ENCODE measurements around the gene SERGEF. TPM values are rescaled to one million over a fixed set of nuclear protein-coding genes. Genes with fewer than 3 reads are reported as not detected.

The SERGEF gene
- total and polyA plus RNA-seq, 2 of the 13 experiments (the other 11 are each of a cell fraction or from before 2014, with no cell fraction given): 54.5 to 114 TPM

GRCh38 chr11:17738151-17738973, 274.5 kb downstream of the SERGEF start:
- intact Hi-C loops (cut with micrococcal nuclease; ENCODE audit: unreplicated experiment) (no loop called here), in situ Hi-C loops (cut with HindIII; ENCODE audit: extremely low pct_ligation_motif_present, low pct_unique_long_range_greater_than_20kb) (no loop called here)
- no peak for FAIRE-seq

More at GRCh38 chr11:17738151-17738973, 274.5 kb downstream of the SERGEF start:
- no peaks in the 10 kb centered on the region for H3K79me2 ChIP-seq (ENCODE audit: insufficient read depth, low read length)
- DNase-seq (ENCODE audit: low spot score) (no peak), ATAC-seq (no peak)
- no peak overlapping the region for H3K4me3 ChIP-seq (replicated peaks in 1 of 3; ENCODE audit: insufficient read depth in 1 of 3, low read depth in 2 of 3, low read length in 3 of 3)
- no peak overlapping the region for H3K9ac ChIP-seq (ENCODE audit: insufficient read depth, low read depth, low read length)
- no peaks in the 10 kb centered on the region for H3K9me3 ChIP-seq (ENCODE audit: low read length)
- H3K27ac ChIP-seq (ENCODE audit: extremely low read length, insufficient read depth, low read length): no peak overlapping the region
- ChIA-PET CTCF (ENCODE audit: low intra/inter-chr PET ratio, low total read pairs) (no interaction called here), POLR2A (no interaction called here)
- no peaks in the 10 kb centered on the region for H3K36me3 ChIP-seq (replicated peaks in 1 of 2; ENCODE audit: control insufficient read depth in 1 of 2, insufficient read depth in 2 of 2, low read length in 2 of 2)
- H3K4me1 ChIP-seq (ENCODE audit: insufficient read depth, low read length): peaks cover 9% of the 10 kb centered on the region
- H3K4me2 ChIP-seq (ENCODE audit: low read depth, low read length): no peak overlapping the region
- H2AFZ ChIP-seq (ENCODE audit: low read length): no peak overlapping the region
- WGBS (ENCODE audit: low lambda C conversion rate): 39% methylated on average over 10 of the region's 10 CpGs
- no TSS peak for BruUV-seq (replicated peaks)
- TF ChIP-seq SMAD1 (CRISPR knock-in tag; IDR thresholded peaks at IDR 0.05; ENCODE audit: borderline replicate concordance, low read depth): no peak
- TF ChIP-seq REL (CRISPR knock-in tag; conservative IDR thresholded peaks at IDR 0.05): no peak
- TF ChIP-seq CREBL2 (CRISPR knock-in tag; IDR thresholded peaks at IDR 0.05; ENCODE audit: borderline replicate concordance): no peak
- TF ChIP-seq HMGA1 (CRISPR knock-in tag; conservative IDR thresholded peaks at IDR 0.05): no peak
- no peak for TF ChIP-seq RFXAP (CRISPR knock-in tag; IDR thresholded peaks at IDR 0.05; ENCODE audit: borderline replicate concordance)
- TF ChIP-seq CHD2 (IDR thresholded peaks at IDR 0.05; ENCODE audit: low read depth, low read length): no peak
- TF ChIP-seq PHB2 (IDR thresholded peaks at IDR 0.05; ENCODE audit: partially characterized antibody): no peak
- TF ChIP-seq XRCC5 (optimal IDR thresholded peaks at IDR 0.05; ENCODE audit: low read length): no peak
- no peak for TF ChIP-seq ZBTB20 (CRISPR knock-in tag; IDR thresholded peaks at IDR 0.05; ENCODE audit: borderline replicate concordance, low read depth)
- no peak for TF ChIP-seq GLI4 (CRISPR knock-in tag; IDR thresholded peaks at IDR 0.05; ENCODE audit: borderline replicate concordance)
- H4K20me1 ChIP-seq (ENCODE audit: insufficient read depth, low read length): peaks cover 4% of the 10 kb centered on the region; the same call in 1 of the 2 replicates
- peaks cover 7 to 38% of the 10 kb centered on the region in 2 experiments; a peak in 3 of 5 replicates for H3K27me3 ChIP-seq (ENCODE audit: control insufficient read depth in 1 of 2, insufficient read depth in 2 of 2, low read length in 2 of 2)
